IMR-90 (cell line): ENCODE data around the gene PLA2G2F. TPM values are rescaled to one million over a fixed set of nuclear protein-coding genes. Genes with fewer than 3 reads are reported as not detected.

Source experiments
- ATAC-seq: fragments of 200-7000 bp; cut with Tn5 transposase; 2 replicates; pipeline ENCODE4 v1.9.1; 2020; ENCODE audit warnings: low read depth, mild to moderate bottlenecking, moderate library complexity
- BruUV-seq: library from RNA; stranded (reverse); fragments of 400-500 nt; replicated peaks from 2 replicates; lab custom pipeline; 2021; lab: Mats Ljungman, UMichigan
- CTCF ChIA-PET: fragments of 300-600 bp; formaldehyde crosslinking; extraction: SDS; loops from one replicate; lab custom pipeline; 2021; ENCODE audit warnings: antibody characterized with exemption; lab: Yijun Ruan, JAX
- POLR2A ChIA-PET: fragments of 300-600 bp; sonication (Branson Sonifier 250); formaldehyde crosslinking; loops from one replicate; lab custom pipeline; 2022; ENCODE audit warnings: antibody characterized with exemption; ENCODE audit not compliant: unreplicated experiment; lab: Charles Lee
- DNase-seq: peaks from one replicate; pipeline ENCODE4 v3.0.0; 2013
- H2AFZ ChIP-seq: replicated peaks from 2 replicates; pipeline ENCODE3; 2013; ENCODE audit warnings: low read length, mild to moderate bottlenecking; ENCODE audit not compliant: poor library complexity
- H2AK5ac ChIP-seq: 2 replicates; pipeline ENCODE4 v1.6.1; 2013; ENCODE audit warnings: low read depth, low read length, inconsistent platforms
- H2AK9ac ChIP-seq: replicated peaks from 2 replicates; pipeline ENCODE3; 2013; ENCODE audit warnings: mild to moderate bottlenecking, low read depth, low read length, moderate library complexity; ENCODE audit not compliant: poor library complexity
- H2BK120ac ChIP-seq: 2 replicates; pipeline ENCODE4 v1.6.1; 2013; ENCODE audit warnings: low read depth, low read length, inconsistent platforms
- H2BK15ac ChIP-seq: 3 replicates; pipeline ENCODE4 v1.6.1; 2013; ENCODE audit warnings: low read depth, low read length, inconsistent platforms
- H2BK20ac ChIP-seq: 2 replicates; pipeline ENCODE4 v1.6.1; 2013; ENCODE audit warnings: low read depth, mild to moderate bottlenecking, inconsistent platforms, low read length, moderate library complexity
- H2BK5ac ChIP-seq: 2 replicates; pipeline ENCODE4 v1.6.1; 2013; ENCODE audit warnings: mild to moderate bottlenecking, low read depth, low read length, inconsistent platforms; ENCODE audit not compliant: poor library complexity, severe bottlenecking
- H3K14ac ChIP-seq: replicated peaks from 2 replicates; pipeline ENCODE4 v1.6.1; 2013; ENCODE audit warnings: low read depth, low read length, inconsistent platforms
- H3K18ac ChIP-seq: 2 replicates; pipeline ENCODE4 v1.6.1; 2013; ENCODE audit warnings: low read depth, low read length, control low read depth
- H3K23ac ChIP-seq: 2 replicates; pipeline ENCODE4 v1.6.1; 2013; ENCODE audit warnings: low read depth, low read length, inconsistent platforms
- H3K27ac ChIP-seq: 2 replicates; pipeline ENCODE4 v1.5.1; 2013; ENCODE audit warnings: mild to moderate bottlenecking, control low read depth, low read length; ENCODE audit not compliant: insufficient read depth
- H3K27me3 ChIP-seq: 2 replicates; pipeline ENCODE4 v1.6.1; 2013; ENCODE audit warnings: low read length; ENCODE audit not compliant: control insufficient read depth, insufficient read depth
- H3K36me3 ChIP-seq: 2 replicates; pipeline ENCODE4 v1.6.1; 2013; ENCODE audit warnings: low read length, mixed read lengths; ENCODE audit not compliant: control insufficient read depth, insufficient read depth
- H3K4ac ChIP-seq: 2 replicates; pipeline ENCODE4 v1.6.1; 2013; ENCODE audit warnings: low read depth, low read length, inconsistent platforms
- H3K4me1 ChIP-seq: 2 replicates; pipeline ENCODE4 v1.6.1; 2013; ENCODE audit warnings: low read length, mixed read lengths; ENCODE audit not compliant: control insufficient read depth, insufficient read depth
- H3K4me2 ChIP-seq: 2 replicates; pipeline ENCODE4 v1.6.1; 2013; ENCODE audit warnings: low read depth, mild to moderate bottlenecking, control low read depth, low read length, moderate library complexity
- H3K4me3 ChIP-seq: 2 replicates; pipeline ENCODE4 v1.5.1; 2013; ENCODE audit warnings: low read depth, mild to moderate bottlenecking, control low read depth, low read length, moderate library complexity; ENCODE audit not compliant: insufficient read depth
- H3K56ac ChIP-seq: 2 replicates; pipeline ENCODE4 v1.6.1; 2013; ENCODE audit warnings: low read length, inconsistent platforms; ENCODE audit not compliant: insufficient read depth; ENCODE audit errors: extremely low read depth
- H3K79me1 ChIP-seq, 2 experiments: 2 replicates each; pipeline ENCODE4 v1.6.1; 2013; ENCODE audit warnings: low read length in 2 of 2, inconsistent platforms in 1 of 2, low read depth in 1 of 2
- H3K9ac ChIP-seq: 2 replicates; pipeline ENCODE4 v1.6.1; 2013; ENCODE audit warnings: low read depth, low read length, control low read depth
- H3K9me1 ChIP-seq: 2 replicates; pipeline ENCODE4 v1.6.1; 2013; ENCODE audit warnings: low read length, inconsistent platforms; ENCODE audit not compliant: insufficient read depth
- H3K9me3 ChIP-seq: 2 replicates; pipeline ENCODE4 v1.6.1; 2013; ENCODE audit warnings: low read length; ENCODE audit not compliant: control insufficient read depth, insufficient read depth
- H4K20me1 ChIP-seq: 2 replicates; pipeline ENCODE4 v1.6.1; 2013; ENCODE audit warnings: low read length, inconsistent platforms; ENCODE audit not compliant: insufficient read depth
- H4K5ac ChIP-seq: 2 replicates; pipeline ENCODE4 v1.6.1; 2013; ENCODE audit warnings: mild to moderate bottlenecking, low read depth, low read length, control low read depth
- H4K8ac ChIP-seq, 2 experiments: 2 replicates each; pipeline ENCODE4 v1.6.1; 2013; ENCODE audit warnings: low read depth in 2 of 2, low read length in 2 of 2, control low read depth in 1 of 2, inconsistent platforms in 1 of 2
- H4K91ac ChIP-seq: 2 replicates; pipeline ENCODE4 v1.6.1; 2013; ENCODE audit warnings: low read depth, low read length, inconsistent platforms; ENCODE audit not compliant: insufficient read depth
- FOS ChIP-seq: fragments of 150-350 bp; IDR thresholded peaks from 2 replicates; pipeline ENCODE4 v1.6.1; 2016; ENCODE audit warnings: low read depth, low read length
- WGBS, 2 experiments: methylation state at CpG; one replicate each; pipeline versions ENCODE4 v1.1.5 to v1.1.7; 2013; ENCODE audit warnings: missing lambda C conversion rate in 2 of 2; ENCODE audit not compliant: insufficient read length in 1 of 2; ENCODE audit errors: extremely low coverage in 2 of 2; 5-methylcytosine and 5-hydroxymethylcytosine counted together
- dilution Hi-C: fragments of 300-500 bp; cut with HindIII; formaldehyde crosslinking; loops from one replicate; pipeline ENCODE4 v1.14.3; 2018; ENCODE audit warnings: low sequenced_read_pairs; ENCODE audit not compliant: unreplicated experiment
- in situ Hi-C: fragments of 300-500 bp; cut with MboI; formaldehyde crosslinking; loops from 3 replicates; pipeline ENCODE4 v1.14.3; 2019; ENCODE audit warnings: low sequenced_read_pairs, inconsistent platforms, mixed read lengths
- intact Hi-C: fragments of 100-400 bp; cut with micrococcal nuclease; formaldehyde crosslinking; loops from 2 replicates; pipeline ENCODE4 v1.10.0; 2022
- polyA plus RNA-seq, 3 experiments: library from polyadenylated mRNA; depleted of rRNA; stranded (reverse); fragments of >200 nt; gene quantifications; 2 replicates each; pipeline ENCODE4 v1.2.3, GENCODE V29; 2012; ENCODE audit warnings: low replicate concordance in 1 of 3
- total RNA-seq: library from RNA; depleted of rRNA; stranded (reverse); fragments of >200 nt; gene quantifications from 2 replicates; pipeline ENCODE4 v1.2.3, GENCODE V29; 2012

Gene PLA2G2F
- total and polyA plus RNA-seq, 2 of the 4 experiments (the other 2 are of a cell fraction) = not detected

GRCh38 chr1:20195462-20195780 lies 56.3 kb downstream of the PLA2G2F start:
- BruUV-seq = no TSS peak
- WGBS, 2 experiments = no CpG with 5 or more reads among the region's 4 CpGs

More at GRCh38 chr1:20195462-20195780, 56.3 kb downstream of the PLA2G2F start:
- H3K14ac ChIP-seq = no peak overlapping the region
- H3K9ac ChIP-seq = no peak overlapping the region
- intact Hi-C loops (loop anchor here (1.0 kb wide), 3 partner anchors 94 to 277 kb away; no protein-coding TSS in a partner anchor), in situ Hi-C loops (no loop called here), dilution Hi-C loops (no loop called here)
- no peak for DNase-seq
- H4K20me1 ChIP-seq = no peaks in the 10 kb centered on the region
- ChIA-PET POLR2A (interaction anchor here (0.8 kb wide), 1 partner anchor 43 kb away, joined by 11 read pairs; no protein-coding TSS in a partner anchor), CTCF (interaction anchor here (0.6 to 1.4 kb wide), 3 partner anchors 24 to 278 kb away, joined by 3 read pairs; no protein-coding TSS in a partner anchor)
- no peak overlapping the region for H4K91ac ChIP-seq
- H4K5ac ChIP-seq = no peak overlapping the region
- H2BK120ac ChIP-seq = no peak overlapping the region
- no peak overlapping the region for H3K23ac ChIP-seq
- H2AFZ ChIP-seq = no peak overlapping the region
- no peak overlapping the region for H2AK9ac ChIP-seq
- no peaks in the 10 kb centered on the region for H3K9me3 ChIP-seq
- no peak overlapping the region for H2BK5ac ChIP-seq
- H2BK15ac ChIP-seq = no peak overlapping the region
- no peak overlapping the region for H3K4me2 ChIP-seq
- H3K79me1 ChIP-seq = no peaks in the 10 kb centered on the region
- no peak overlapping the region for H2BK20ac ChIP-seq
- H3K27me3 ChIP-seq = peaks cover 38% of the 10 kb centered on the region
- no peaks in the 10 kb centered on the region for H3K9me1 ChIP-seq
- H3K36me3 ChIP-seq = no peaks in the 10 kb centered on the region
- no peak overlapping the region for H4K8ac ChIP-seq
- no peak overlapping the region for H3K4me3 ChIP-seq
- H2AK5ac ChIP-seq = no peak overlapping the region
- no peak overlapping the region for H3K27ac ChIP-seq
- H3K18ac ChIP-seq = no peak overlapping the region
- no peaks in the 10 kb centered on the region for H3K4me1 ChIP-seq
- ATAC-seq = no peak
- no peak overlapping the region for H3K56ac ChIP-seq
- no peak for TF ChIP-seq FOS
- H3K4ac ChIP-seq = no peak overlapping the region
